ENCODE measurements around the gene FOXP1.

Gene FOXP1

GRCh38 chr3:71369701-71370391 is 213.7 kb downstream of the FOXP1 start:
- Histone ChIP-seq H3K4me2 (ENCODE audit: low read length) (no peak overlapping the region), H3K4me3 (ENCODE audit: low read depth, low read length) (no peak overlapping the region), H2AFZ (no peak overlapping the region), H3K27ac (no peak overlapping the region), H3K79me2 (peaks cover 4% of the 10 kb centered on the region), H3K9ac (no peak overlapping the region), H3K9me3 (ENCODE audit: control insufficient read depth, low read length) (no peaks in the 10 kb centered on the region), H3K36me3 (ENCODE audit: control insufficient read depth, insufficient read depth, low read length) (no peaks in the 10 kb centered on the region), H3K27me3 (ENCODE audit: control insufficient read depth, insufficient read depth, low read length) (no peaks in the 10 kb centered on the region), H3K4me1 (no peaks in the 10 kb centered on the region)
- TF ChIP-seq CTCF (IDR thresholded peaks at IDR 0.05) = no peak

- Histone ChIP-seq H3K4me2 (ENCODE audit: low read length) (no peak overlapping the region), H3K36me3 (ENCODE audit: control insufficient read depth, insufficient read depth, low read length) (no peaks in the 10 kb centered on the region), H3K4me3 (ENCODE audit: low read depth, low read length) (no peak overlapping the region), H3K27ac (no peak overlapping the region), H3K4me1 (no peaks in the 10 kb centered on the region), H3K9me3 (ENCODE audit: control insufficient read depth, low read length) (no peaks in the 10 kb centered on the region), H2AFZ (no peak overlapping the region), H3K9ac (no peak overlapping the region), H3K27me3 (ENCODE audit: control insufficient read depth, insufficient read depth, low read length) (no peaks in the 10 kb centered on the region), H3K79me2 (peaks cover 4% of the 10 kb centered on the region)
- TF ChIP-seq CTCF (IDR thresholded peaks at IDR 0.05) = no peak
These were observed 216.4 kb downstream of the FOXP1 start for GRCh38 chr3:71366988-71367604.

GRCh38 chr3:71361334-71361890 is 222.1 kb downstream of the FOXP1 start:
- Histone ChIP-seq H3K9me3 (ENCODE audit: control insufficient read depth, low read length) (no peaks in the 10 kb centered on the region), H3K4me2 (ENCODE audit: low read length) (no peak overlapping the region), H3K27ac (no peak overlapping the region), H3K4me1 (no peaks in the 10 kb centered on the region), H3K79me2 (no peaks in the 10 kb centered on the region), H2AFZ (no peak overlapping the region), H3K36me3 (ENCODE audit: control insufficient read depth, insufficient read depth, low read length) (no peaks in the 10 kb centered on the region), H3K4me3 (ENCODE audit: low read depth, low read length) (no peak overlapping the region), H3K27me3 (ENCODE audit: control insufficient read depth, insufficient read depth, low read length) (no peaks in the 10 kb centered on the region), H3K9ac (no peak overlapping the region)
- TF ChIP-seq CTCF (IDR thresholded peaks at IDR 0.05) = no peak

- no peak overlapping the region for H3K9ac ChIP-seq
- no peaks in the 10 kb centered on the region for H3K9me3 ChIP-seq (ENCODE audit: control insufficient read depth, low read length)
- H3K4me2 ChIP-seq (ENCODE audit: low read length) = no peak overlapping the region
- H3K79me2 ChIP-seq = no peaks in the 10 kb centered on the region
- no peak overlapping the region for H2AFZ ChIP-seq
- no peaks in the 10 kb centered on the region for H3K4me1 ChIP-seq
- H3K27ac ChIP-seq = no peak overlapping the region
- H3K4me3 ChIP-seq (ENCODE audit: low read depth, low read length) = no peak overlapping the region
- TF ChIP-seq CTCF (IDR thresholded peaks at IDR 0.05) = no peak
- H3K27me3 ChIP-seq (ENCODE audit: control insufficient read depth, insufficient read depth, low read length) = no peaks in the 10 kb centered on the region
- H3K36me3 ChIP-seq (ENCODE audit: control insufficient read depth, insufficient read depth, low read length) = no peaks in the 10 kb centered on the region
These were observed 222.8 kb downstream of the FOXP1 start for GRCh38 chr3:71360764-71361163.

Measured in parathyroid adenoma (tissue), 2 donors.